Glomerular visceral epithelial cell (primary cell): ENCODE data around the gene MAVS.
A peak's percentile ranks its signal among the peaks of the same experiment; 100 is the strongest.

ENCODE experiments used
- DNase-seq: peaks from one replicate; pipeline ENCODE4 v3.0.0-alpha.2; 2016; ENCODE audit errors: extremely low spot score

The MAVS gene

GRCh38 chr20:3846740-3847428, at the start of gene MAVS:
MAVS (plus strand) TSS chr20:3846834; CDS start chr20:3854625, 7,791 bp downstream.
- peak; percentile 87 for DNase-seq

GRCh38 chr20:3797226-3797545, 49.4 kb upstream of the MAVS start:
- no peak for DNase-seq

- DNase-seq: no peak
These were observed 48.9 kb upstream of the MAVS start for GRCh38 chr20:3797592-3798372.

- no peak for DNase-seq
These were observed 48.3 kb upstream of the MAVS start for GRCh38 chr20:3798373-3798768.

DNA sequence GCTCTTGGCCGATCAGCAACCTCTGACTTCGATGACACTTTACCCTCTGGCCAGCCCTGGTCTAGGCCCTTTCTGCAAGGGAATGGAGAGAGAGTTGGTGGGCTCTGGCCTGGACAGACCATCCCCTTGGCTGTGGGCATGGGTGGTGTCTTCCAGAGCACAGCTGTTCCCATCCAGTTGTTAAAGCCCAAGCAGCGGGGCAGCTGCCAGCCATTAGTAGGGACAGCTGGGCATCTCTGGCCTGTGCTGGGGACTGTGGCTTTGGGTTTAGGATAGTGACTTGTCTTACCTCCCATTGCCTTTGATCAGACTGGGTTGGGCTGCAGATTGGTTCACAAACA, 47.8 kb upstream of the MAVS start:
- no peak for DNase-seq

DNA sequence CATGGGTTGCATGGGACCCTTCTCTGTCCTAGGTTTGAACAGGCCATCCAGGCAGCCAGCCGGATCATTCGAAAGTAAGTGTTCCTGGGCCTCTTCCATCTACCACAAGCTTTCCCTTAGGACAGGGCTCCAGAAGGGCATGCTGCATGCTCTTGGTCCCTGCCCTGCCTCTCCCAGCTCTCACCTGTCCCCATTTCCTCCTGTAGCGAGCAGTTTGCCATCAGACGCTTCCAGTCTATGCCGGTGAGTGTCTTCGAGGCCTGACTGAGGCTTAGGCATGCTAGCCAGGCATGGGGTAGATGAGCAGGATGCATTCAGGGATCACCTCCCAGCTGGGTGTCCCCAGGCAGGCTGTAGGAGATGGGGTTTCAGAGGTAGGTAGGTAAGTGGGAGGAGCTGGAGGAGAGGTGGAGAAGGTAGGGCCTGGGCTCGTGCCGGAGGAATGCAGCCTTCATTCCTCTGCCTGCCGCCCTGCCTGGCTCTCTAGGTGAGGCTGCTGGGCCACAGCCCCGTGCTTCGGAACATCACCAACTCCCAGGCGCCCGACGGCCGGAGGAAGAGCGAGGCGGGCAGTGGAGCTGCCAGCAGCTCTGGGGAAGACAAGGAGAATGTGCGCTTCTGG, 46.3 kb upstream of the MAVS start:
- DNase-seq: no peak

GRCh38 chr20:3800878-3801260, 45.8 kb upstream of the MAVS start:
- DNase-seq: no peak

DNA sequence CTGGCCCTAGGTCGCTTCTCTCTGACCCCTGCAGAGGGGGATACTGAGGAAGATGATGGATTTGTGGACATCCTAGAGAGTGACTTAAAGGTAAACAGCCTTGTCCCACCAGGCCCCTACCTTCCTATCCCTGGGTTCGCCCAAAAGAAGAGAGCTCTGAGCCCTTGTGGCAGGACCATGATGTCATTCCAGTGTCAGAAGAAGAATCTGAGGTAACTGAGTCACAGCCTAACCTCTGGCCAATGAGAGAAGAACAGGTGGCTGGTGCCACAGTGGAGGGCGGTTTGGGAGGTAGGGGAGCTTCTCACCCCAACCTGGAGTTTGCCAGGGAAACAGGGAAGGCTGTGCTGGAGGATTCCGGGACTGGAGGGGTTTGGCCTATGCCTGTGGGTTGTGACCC, 45.3 kb upstream of the MAVS start:
- no peak for DNase-seq

GRCh38 chr20:3801846-3802245, 44.8 kb upstream of the MAVS start:
- no peak for DNase-seq

DNA sequence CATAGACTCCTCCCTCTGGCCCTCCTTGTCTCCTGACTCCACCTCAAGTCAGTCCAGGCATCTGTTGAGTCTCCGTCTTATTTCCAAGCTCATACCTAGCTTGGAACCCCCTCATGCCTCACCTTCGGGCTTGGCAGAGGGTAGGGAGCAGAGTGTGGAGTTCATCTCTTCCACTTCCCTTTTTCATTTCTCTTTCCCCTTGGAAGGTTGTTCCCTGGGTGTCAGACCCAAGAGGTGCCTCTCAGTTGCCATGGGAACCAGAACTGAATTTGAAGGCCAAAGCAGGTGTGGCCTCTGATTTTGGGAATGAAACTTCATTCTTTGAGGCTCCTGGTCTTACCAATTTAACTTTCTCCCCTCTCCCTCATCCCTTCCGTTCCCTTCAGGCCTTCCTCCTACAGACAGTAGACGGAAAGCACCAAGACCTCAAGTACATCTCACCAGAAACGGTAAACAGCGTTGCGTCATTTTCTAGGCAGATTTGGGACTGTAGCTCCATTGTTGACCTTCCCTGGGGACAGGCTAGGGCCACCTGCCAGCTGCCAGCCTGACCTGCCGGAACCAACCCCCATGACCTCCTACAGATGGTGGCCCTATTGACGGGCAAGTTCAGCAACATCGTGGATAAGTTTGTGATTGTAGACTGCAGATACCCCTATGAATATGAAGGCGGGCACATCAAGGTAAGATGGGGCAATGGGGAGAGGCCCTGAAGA, 44.0 kb upstream of the MAVS start:
- no peak for DNase-seq

DNA sequence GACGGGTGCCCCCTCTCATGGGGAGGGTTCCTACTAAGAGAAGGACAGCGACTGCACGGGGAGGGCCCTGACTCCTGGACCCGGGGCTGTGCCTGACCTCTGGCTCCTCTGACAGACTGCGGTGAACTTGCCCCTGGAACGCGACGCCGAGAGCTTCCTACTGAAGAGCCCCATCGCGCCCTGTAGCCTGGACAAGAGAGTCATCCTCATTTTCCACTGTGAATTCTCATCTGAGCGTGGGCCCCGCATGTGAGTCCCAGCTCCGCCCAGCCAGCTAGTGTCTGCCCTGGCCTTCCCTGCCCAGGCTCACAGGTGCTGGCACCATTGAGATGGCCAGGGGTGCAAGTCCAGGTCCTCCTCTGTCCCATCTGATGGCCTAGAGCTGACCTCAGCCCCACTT, 43.3 kb upstream of the MAVS start:
- DNase-seq: no peak

GRCh38 chr20:3803854-3804253, 42.8 kb upstream of the MAVS start:
- DNase-seq: no peak

GRCh38 chr20:3804254-3804751, 42.3 kb upstream of the MAVS start:
- no peak for DNase-seq

- DNase-seq: no peak
These were observed 41.9 kb upstream of the MAVS start for GRCh38 chr20:3804781-3805180.

- DNase-seq: no peak
These were observed 38.1 kb upstream of the MAVS start for GRCh38 chr20:3808544-3808943.

GRCh38 chr20:3811467-3812258, 35.0 kb upstream of the MAVS start:
- DNase-seq: peak; percentile 100

DNA sequence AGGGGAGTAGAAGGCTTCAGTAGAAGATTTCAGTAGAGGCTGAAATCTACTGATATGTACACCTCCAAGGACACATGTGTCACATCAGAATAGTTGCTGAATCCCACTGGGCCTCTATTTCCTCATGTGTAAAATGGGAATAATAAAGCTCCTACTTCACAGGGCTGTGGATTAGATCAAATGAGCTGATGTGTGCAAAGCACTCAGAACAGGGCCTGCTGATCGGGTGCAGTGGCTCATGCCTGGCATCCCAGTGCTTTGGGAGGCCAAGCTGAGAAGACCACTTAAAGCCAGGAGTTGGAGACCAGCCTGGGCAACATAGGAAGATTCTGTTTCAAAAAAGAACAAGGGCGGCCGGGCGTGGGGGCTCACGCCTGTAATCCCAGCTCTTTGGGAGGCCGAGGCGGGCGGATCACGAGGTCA, 34.4 kb upstream of the MAVS start:
- DNase-seq: no peak

GRCh38 chr20:3812975-3813847, 33.4 kb upstream of the MAVS start:
- DNase-seq: no peak

DNA sequence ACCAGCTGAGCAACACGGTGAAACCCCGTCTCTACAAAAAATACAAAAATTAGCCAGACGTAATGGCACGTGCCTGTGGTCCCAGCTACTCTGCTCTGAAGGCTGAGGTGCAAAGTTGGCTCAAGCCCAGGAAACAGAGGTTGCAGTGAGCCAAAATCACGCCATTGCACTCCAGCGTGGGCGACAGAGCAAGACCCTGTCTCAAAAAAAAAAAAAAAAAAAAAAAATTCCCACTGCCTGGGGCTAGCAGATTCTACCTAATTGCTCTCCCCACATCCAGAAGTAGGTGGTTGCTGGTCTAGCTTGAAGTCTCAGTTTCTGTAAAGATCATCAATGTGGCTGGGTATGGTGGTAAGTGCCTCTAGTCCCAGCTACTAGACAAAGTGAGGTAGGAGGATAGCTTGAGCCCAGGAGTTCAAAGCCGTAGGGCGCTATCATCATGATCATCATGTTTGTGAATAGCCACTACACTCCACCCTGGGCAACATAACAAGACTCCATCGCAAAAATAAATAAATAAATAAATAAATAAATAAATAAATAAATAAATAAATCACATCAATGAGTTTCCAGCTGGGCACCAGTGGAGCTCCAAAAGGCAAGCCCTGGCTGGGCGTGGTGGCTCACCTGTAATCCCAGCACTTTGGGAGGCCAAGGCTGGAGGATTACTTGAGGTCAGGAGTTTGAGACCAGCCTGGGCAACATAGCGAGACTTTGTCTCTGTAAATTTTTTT, 32.6 kb upstream of the MAVS start:
- no peak for DNase-seq

GRCh38 chr20:3814928-3815495, 31.6 kb upstream of the MAVS start:
- DNase-seq: no peak
